Suprapubic skin (tissue), 4 donors: Measurements from ENCODE around the gene MYO9A.

ENCODE experiments used
- CTCF ChIP-seq, 2 donors: fragments of 200-600 bp in 1 of 2; fragments of 450-650 bp in 1 of 2; sonication (generic) in 1 of 2; IDR thresholded peaks; one replicate each; pipeline ENCODE4 v1.5.1; 2016 to 2019; ENCODE audit warnings: antibody characterized with exemption in 2 of 2, mild to moderate bottlenecking in 1 of 2, moderate library complexity in 1 of 2
- EP300 ChIP-seq: sonication (generic); formaldehyde crosslinking; IDR thresholded peaks from one replicate; pipeline ENCODE4 v1.6.1; 2017; ENCODE audit warnings: antibody characterized with exemption
- POLR2A ChIP-seq, 2 donors: fragments of 450-650 bp; IDR thresholded peaks; one replicate each; pipeline ENCODE4 v1.6.1; 2017; ENCODE audit warnings: antibody characterized with exemption in 2 of 2, mild to moderate bottlenecking in 2 of 2, moderate library complexity in 2 of 2
- POLR2AphosphoS5 ChIP-seq, 3 donors: sonication (generic); formaldehyde crosslinking; IDR thresholded peaks; one replicate each; pipeline ENCODE4 v1.6.1; 2017; ENCODE audit warnings: antibody characterized with exemption in 3 of 3

- TF ChIP-seq POLR2A (IDR thresholded peaks at IDR 0.05) (no peak), CTCF (IDR thresholded peaks at IDR 0.05) (no peak), POLR2AphosphoS5 (IDR thresholded peaks at IDR 0.05) (no peak), EP300 (no peak)
These were observed 180.2 kb downstream of the MYO9A start for GRCh38 chr15:71937650-71938311.
